A673 (cell line): ENCODE measurements around the gene DYRK1A. TPM values are rescaled to one million over a fixed set of nuclear protein-coding genes. Genes with fewer than 3 reads are reported as not detected.
A peak's percentile ranks its signal among the peaks of the same experiment; 100 is the strongest.
"Not testable (repeated sequence)": the region's sequence is repeated elsewhere in the genome, so short reads cannot be mapped to it uniquely, and the experiment has no call there.

Experiments used
- BruUV-seq: library from RNA; stranded (reverse); fragments of 400-500 nt; replicated peaks from 2 replicates; lab custom pipeline; 2021; lab: Mats Ljungman, UMichigan
- CTCF ChIA-PET: fragments of 300-600 bp; sonication (Branson Sonifier 250); formaldehyde crosslinking; loops from one replicate; lab custom pipeline; 2022; ENCODE audit warnings: antibody characterized with exemption; lab: Charles Lee
- POLR2A ChIA-PET: fragments of 300-600 bp; sonication (Branson Sonifier 250); formaldehyde crosslinking; loops from one replicate; lab custom pipeline; 2022; ENCODE audit warnings: antibody characterized with exemption; ENCODE audit not compliant: low non-redundant PET; lab: Charles Lee
- DNase-seq: peaks from one replicate; pipeline ENCODE4 v3.0.0-alpha.2; 2015; ENCODE audit warnings: low spot score
- H3K27ac ChIP-seq: fragments of 200-600 bp; sonication (generic); 2 replicates; pipeline ENCODE4 v1.5.1; 2016; ENCODE audit warnings: mixed run types, low read depth, mild to moderate bottlenecking, mixed read lengths, antibody characterized with exemption, low read length; ENCODE audit not compliant: poor library complexity, severe bottlenecking
- H3K27me3 ChIP-seq: fragments of 200-600 bp; sonication (generic); replicated peaks from 2 replicates; pipeline ENCODE4 v1.6.1; 2017; ENCODE audit warnings: mixed run types, low read depth, mild to moderate bottlenecking, mixed read lengths, antibody characterized with exemption, low read length; ENCODE audit not compliant: insufficient read depth, poor library complexity
- H3K36me3 ChIP-seq: fragments of 200-600 bp; sonication (generic); 2 replicates; pipeline ENCODE4 v1.6.1; 2016; ENCODE audit warnings: mixed run types, mild to moderate bottlenecking, mixed read lengths, antibody characterized with exemption, low read length; ENCODE audit not compliant: insufficient read depth, poor library complexity, severe bottlenecking
- H3K4me1 ChIP-seq: fragments of 200-600 bp; sonication (generic); 2 replicates; pipeline ENCODE4 v1.6.1; 2017; ENCODE audit warnings: mixed run types, mild to moderate bottlenecking, mixed read lengths, antibody characterized with exemption, low read length; ENCODE audit not compliant: insufficient read depth, poor library complexity, severe bottlenecking
- H3K4me3 ChIP-seq: fragments of 200-600 bp; sonication (generic); 2 replicates; pipeline ENCODE4 v1.5.1; 2016; ENCODE audit warnings: low read depth, mixed run types, mild to moderate bottlenecking, mixed read lengths, low read length; ENCODE audit not compliant: poor library complexity, severe bottlenecking
- H3K9me3 ChIP-seq: fragments of 200-600 bp; sonication (generic); 2 replicates; pipeline ENCODE4 v1.6.1; 2016; ENCODE audit warnings: mixed run types, low read depth, mild to moderate bottlenecking, mixed read lengths, antibody characterized with exemption, low read length; ENCODE audit not compliant: poor library complexity, severe bottlenecking
- EZH2 ChIP-seq: fragments of 200-600 bp; sonication (generic); IDR thresholded peaks from 2 replicates; pipeline ENCODE4 v1.6.1; 2017; ENCODE audit warnings: borderline replicate concordance, low read depth, mild to moderate bottlenecking, mixed read lengths, antibody characterized with exemption, low read length; ENCODE audit not compliant: poor library complexity, severe bottlenecking
- intact Hi-C: fragments of 100-400 bp; cut with micrococcal nuclease; formaldehyde crosslinking; loops from one replicate; pipeline ENCODE4 v1.10.0; 2022; ENCODE audit not compliant: unreplicated experiment
- total RNA-seq: library from RNA; stranded (reverse); gene quantifications from 2 replicates; pipeline ENCODE4 v1.2.3, GENCODE V29; 2021
- TF ChIP-seq, protein P1 (sequence below): fragments of 300-800, 200-600 bp; sonication (generic); conservative IDR thresholded peaks from 2 replicates; pipeline ENCODE4 v1.5.1; 2017; ENCODE audit warnings: low read depth, mild to moderate bottlenecking, antibody characterized with exemption, low read length, moderate library complexity, mixed read lengths

DYRK1A gene
- total RNA-seq, 1 experiment from 2014 or later = 70.5 TPM

DNA sequence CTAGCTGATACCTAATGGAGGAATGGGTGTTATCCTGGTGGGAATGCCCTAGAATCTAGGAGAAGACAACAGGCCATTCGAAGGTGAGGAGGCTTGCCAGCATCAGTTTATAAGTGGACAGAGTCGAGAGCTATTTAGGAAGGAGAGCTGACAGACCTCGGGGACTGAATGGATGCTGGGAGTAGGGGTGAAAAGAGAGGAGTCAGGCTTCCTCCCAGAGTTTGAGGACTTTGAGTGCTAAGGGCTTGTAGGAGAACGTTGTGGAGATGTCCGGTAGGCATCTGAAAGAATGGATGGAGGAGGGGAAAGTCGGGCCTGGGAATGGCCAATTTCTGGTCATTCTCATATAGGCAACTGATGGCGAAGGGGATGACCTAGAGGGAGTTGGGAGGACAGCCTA, 155.1 kb downstream of the DYRK1A start:
- no TSS peak for BruUV-seq
- intact Hi-C loops = no loop called here

DNA sequence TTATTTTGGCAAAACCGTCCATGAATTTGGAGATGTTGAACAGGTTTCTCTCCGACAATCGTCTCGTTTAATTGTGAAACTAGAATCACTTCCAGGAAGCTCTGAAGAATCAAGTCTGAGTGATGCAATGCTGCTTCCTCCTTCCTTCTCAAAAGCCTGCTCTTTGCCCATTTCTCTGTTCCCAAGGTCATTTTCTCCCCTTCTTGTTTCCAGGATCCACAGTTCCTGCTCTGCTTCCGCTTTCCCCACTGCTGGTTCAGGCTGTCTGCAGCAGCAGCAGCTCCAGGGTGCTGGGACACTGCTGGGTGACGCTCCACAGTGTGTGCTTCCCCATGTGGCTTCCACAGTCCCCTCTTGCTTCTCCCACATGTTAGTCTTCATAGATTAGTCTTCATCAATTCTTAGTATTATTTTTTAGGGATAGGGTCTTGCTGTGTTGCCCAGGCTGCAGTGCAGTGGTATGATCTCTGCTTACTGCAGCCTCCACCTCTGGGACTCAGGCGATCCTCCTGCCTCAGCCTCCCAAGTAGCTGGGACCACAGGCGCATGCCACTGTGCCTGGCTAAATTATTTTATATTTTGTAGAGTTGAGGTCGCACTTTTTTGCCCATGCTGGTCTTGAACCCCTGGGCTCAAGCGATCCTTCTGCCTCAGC, 156.2 kb downstream of the DYRK1A start:
- DNase-seq = no peak
- Histone ChIP-seq H3K27me3 (no peaks in the 10 kb centered on the region), H3K27ac (no peak overlapping the region), H3K4me3 (no peak overlapping the region), H3K36me3 (no peaks in the 10 kb centered on the region), H3K9me3 (no peaks in the 10 kb centered on the region), H3K4me1 (peaks cover 4% of the 10 kb centered on the region)
- CTCF ChIA-PET = no interaction called here
- intact Hi-C loops = no loop called here
- POLR2A ChIA-PET = no interaction called here
- TF ChIP-seq, protein P1, sequence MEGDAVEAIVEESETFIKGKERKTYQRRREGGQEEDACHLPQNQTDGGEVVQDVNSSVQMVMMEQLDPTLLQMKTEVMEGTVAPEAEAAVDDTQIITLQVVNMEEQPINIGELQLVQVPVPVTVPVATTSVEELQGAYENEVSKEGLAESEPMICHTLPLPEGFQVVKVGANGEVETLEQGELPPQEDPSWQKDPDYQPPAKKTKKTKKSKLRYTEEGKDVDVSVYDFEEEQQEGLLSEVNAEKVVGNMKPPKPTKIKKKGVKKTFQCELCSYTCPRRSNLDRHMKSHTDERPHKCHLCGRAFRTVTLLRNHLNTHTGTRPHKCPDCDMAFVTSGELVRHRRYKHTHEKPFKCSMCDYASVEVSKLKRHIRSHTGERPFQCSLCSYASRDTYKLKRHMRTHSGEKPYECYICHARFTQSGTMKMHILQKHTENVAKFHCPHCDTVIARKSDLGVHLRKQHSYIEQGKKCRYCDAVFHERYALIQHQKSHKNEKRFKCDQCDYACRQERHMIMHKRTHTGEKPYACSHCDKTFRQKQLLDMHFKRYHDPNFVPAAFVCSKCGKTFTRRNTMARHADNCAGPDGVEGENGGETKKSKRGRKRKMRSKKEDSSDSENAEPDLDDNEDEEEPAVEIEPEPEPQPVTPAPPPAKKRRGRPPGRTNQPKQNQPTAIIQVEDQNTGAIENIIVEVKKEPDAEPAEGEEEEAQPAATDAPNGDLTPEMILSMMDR = no peak
- no peak for TF ChIP-seq EZH2
- BruUV-seq = no TSS peak

More for the DNA sequence above, 155.1 kb downstream of the DYRK1A start:
- Histone ChIP-seq H3K36me3 (no peaks in the 10 kb centered on the region), H3K9me3 (no peaks in the 10 kb centered on the region), H3K27me3 (no peaks in the 10 kb centered on the region), H3K4me1 (peaks cover 4% of the 10 kb centered on the region), H3K4me3 (no peak overlapping the region), H3K27ac (no peak overlapping the region)
- TF ChIP-seq, protein P1 = no peak
- no peak for TF ChIP-seq EZH2
- POLR2A ChIA-PET = no interaction called here
- CTCF ChIA-PET = no interaction called here
- DNase-seq = no peak

DNA sequence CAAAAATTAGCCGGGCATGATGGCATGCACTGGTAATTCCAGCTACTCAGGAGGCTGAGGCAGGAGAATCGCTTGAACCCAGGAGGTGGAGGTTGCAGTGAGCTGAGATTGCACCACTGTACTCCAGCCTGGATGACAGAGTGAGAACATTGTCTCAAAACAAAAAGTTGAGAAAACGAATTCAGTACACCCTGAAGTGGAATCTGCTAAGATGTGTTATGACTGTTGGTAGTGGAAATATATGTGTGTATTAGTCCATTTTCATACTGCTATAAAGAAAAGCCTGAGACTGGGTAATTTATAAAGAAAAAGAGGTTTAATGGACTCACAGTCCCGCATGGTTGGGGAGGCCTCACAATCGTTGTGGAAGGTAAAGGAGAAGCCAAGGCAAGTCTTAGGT, 158.4 kb downstream of the DYRK1A start:
- H3K9me3 ChIP-seq, DNase-seq, H3K27ac ChIP-seq, BruUV-seq, H3K4me1 ChIP-seq, H3K27me3 ChIP-seq, H3K36me3 ChIP-seq, CTCF ChIA-PET, H3K4me3 ChIP-seq, intact Hi-C loops, POLR2A ChIA-PET: not testable (repeated sequence)

DNA sequence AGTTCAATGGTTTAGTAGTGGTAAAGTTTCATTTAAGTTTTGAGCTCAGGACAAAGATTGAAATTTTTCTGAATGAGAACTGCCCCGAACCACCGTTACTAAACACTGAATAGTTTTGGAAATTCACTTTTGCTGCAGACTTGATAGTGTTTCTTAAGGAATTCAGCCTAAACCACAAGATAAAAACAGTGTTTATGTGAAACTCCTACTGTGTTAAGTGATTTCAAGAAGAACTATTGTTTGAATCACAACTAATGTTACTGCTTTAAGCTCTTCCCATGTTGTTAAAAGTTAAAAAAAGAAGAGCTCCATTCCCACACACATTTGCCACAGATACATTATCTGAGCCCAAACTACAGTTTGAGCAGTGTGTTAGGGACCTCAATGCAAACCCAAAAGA, 159.2 kb downstream of the DYRK1A start:
- BruUV-seq = TSS peak; percentile 8
- H3K36me3 ChIP-seq = no peaks in the 10 kb centered on the region
- CTCF ChIA-PET = no interaction called here
- no peak overlapping the region for H3K27ac ChIP-seq
- TF ChIP-seq, protein P1 = no peak
- POLR2A ChIA-PET = no interaction called here
- H3K4me1 ChIP-seq = no peaks in the 10 kb centered on the region
- H3K9me3 ChIP-seq = no peaks in the 10 kb centered on the region
- no peaks in the 10 kb centered on the region for H3K27me3 ChIP-seq
- H3K4me3 ChIP-seq = no peak overlapping the region
- intact Hi-C loops = no loop called here
- no peak for DNase-seq
